SK-N-SH treated with all-trans-retinoic acid at 6 μM for 48 hours (cell line): ENCODE results near the gene SHE.

ENCODE experiments used
- ATAC-seq: fragments of 200-7000 bp; cut with Tn5 transposase; 3 replicates; pipeline ENCODE4 v1.9.1; 2020; ENCODE audit warnings: mild to moderate bottlenecking, moderate library complexity
- ARNTL ChIP-seq: fragments of 450-650 bp; formaldehyde crosslinking; IDR thresholded peaks from 2 replicates; pipeline ENCODE4 v1.5.0; 2020; ENCODE audit warnings: low read depth, mild to moderate bottlenecking, moderate library complexity, borderline replicate concordance
- BACH2 ChIP-seq: fragments of 250-450 bp; sonication (Bioruptor Pico); IDR thresholded peaks from 2 replicates; pipeline ENCODE4 v1.9.0; 2021; ENCODE audit warnings: mild to moderate bottlenecking, borderline replicate concordance
- CSDC2 ChIP-seq: fragments of 250-450 bp; sonication (Bioruptor Pico); IDR thresholded peaks from 2 replicates; pipeline ENCODE4 v1.5.0; 2020; ENCODE audit warnings: mild to moderate bottlenecking, moderate library complexity
- ESRRG ChIP-seq: fragments of 250-450 bp; sonication (Bioruptor Pico); IDR thresholded peaks from 2 replicates; pipeline ENCODE4 v1.6.1; 2021; ENCODE audit warnings: mild to moderate bottlenecking
- GLIS3 ChIP-seq: fragments of 250-450 bp; sonication (Bioruptor Pico); IDR thresholded peaks from 2 replicates; pipeline ENCODE4 v1.5.0; 2020; ENCODE audit warnings: mild to moderate bottlenecking, moderate library complexity
- ISL1 ChIP-seq: fragments of 250-450 bp; sonication (Bioruptor Pico); IDR thresholded peaks from 2 replicates; pipeline ENCODE4 v2.1.2; 2022; ENCODE audit warnings: mild to moderate bottlenecking, moderate library complexity
- OSR1 ChIP-seq: fragments of 250-450 bp; sonication (Bioruptor Pico); IDR thresholded peaks from 2 replicates; pipeline ENCODE4 v1.8.0; 2022; ENCODE audit warnings: moderate library complexity, mild to moderate bottlenecking, inconsistent platforms
- PPARA ChIP-seq: fragments of 250-450 bp; sonication (Bioruptor Pico); IDR thresholded peaks from 2 replicates; pipeline ENCODE4 v1.5.0; 2020; ENCODE audit warnings: mild to moderate bottlenecking, borderline replicate concordance
- RARB ChIP-seq: fragments of 250-450 bp; sonication (Bioruptor Pico); IDR thresholded peaks from 2 replicates; pipeline ENCODE4 v1.8.0; 2021; ENCODE audit warnings: mild to moderate bottlenecking, moderate library complexity
- SNAI2 ChIP-seq: fragments of 250-450 bp; sonication (Bioruptor Pico); IDR thresholded peaks from 2 replicates; pipeline ENCODE4 v1.5.0; 2020; ENCODE audit warnings: mild to moderate bottlenecking, moderate library complexity
- TCF4 ChIP-seq: fragments of 250-450 bp; sonication (Bioruptor Pico); IDR thresholded peaks from 2 replicates; pipeline ENCODE4 v1.8.0; 2021; ENCODE audit warnings: mild to moderate bottlenecking, moderate library complexity, borderline replicate concordance
- TOX ChIP-seq: fragments of 250-450 bp; sonication (Bioruptor Pico); IDR thresholded peaks from 2 replicates; pipeline ENCODE4 v1.8.0; 2021; ENCODE audit warnings: mild to moderate bottlenecking, moderate library complexity, borderline replicate concordance
- ZC3H10 ChIP-seq: fragments of 250-450 bp; sonication (Bioruptor Pico); IDR thresholded peaks from 2 replicates; pipeline ENCODE4 v1.5.1; 2021; ENCODE audit warnings: mild to moderate bottlenecking, moderate library complexity
- ZFP3 ChIP-seq: fragments of 250-450 bp; sonication (Bioruptor Pico); IDR thresholded peaks from 2 replicates; pipeline ENCODE4 v1.5.0; 2020; ENCODE audit warnings: mild to moderate bottlenecking, moderate library complexity
- ZFP30 ChIP-seq: fragments of 450-650 bp; formaldehyde crosslinking; IDR thresholded peaks from 2 replicates; pipeline ENCODE4 v1.5.0; 2022; ENCODE audit warnings: mild to moderate bottlenecking, moderate library complexity
- ZNF565 ChIP-seq: fragments of 450-650 bp; formaldehyde crosslinking; conservative IDR thresholded peaks from 2 replicates; pipeline ENCODE4 v1.5.0; 2020; ENCODE audit warnings: low read depth, mild to moderate bottlenecking, moderate library complexity
- ZNF70 ChIP-seq: fragments of 450-650 bp; formaldehyde crosslinking; IDR thresholded peaks from 2 replicates; pipeline ENCODE4 v1.5.0; 2020; ENCODE audit warnings: mild to moderate bottlenecking, moderate library complexity
- ZNF8 ChIP-seq: fragments of 450-650 bp; formaldehyde crosslinking; IDR thresholded peaks from 2 replicates; pipeline ENCODE4 v1.5.0; 2020; ENCODE audit warnings: mild to moderate bottlenecking, moderate library complexity
- TF ChIP-seq, protein P1 (sequence below): fragments of 250-450 bp; sonication (Bioruptor Pico); IDR thresholded peaks from 2 replicates; pipeline ENCODE4 v1.5.1; 2021; ENCODE audit warnings: mild to moderate bottlenecking, moderate library complexity
- TF ChIP-seq, protein P2 (sequence below): fragments of 250-450 bp; sonication (Bioruptor Pico); IDR thresholded peaks from 2 replicates; pipeline ENCODE4 v1.5.1; 2020; ENCODE audit warnings: low read depth, mild to moderate bottlenecking, moderate library complexity
- TF ChIP-seq, protein P3 (sequence below): fragments of 250-450 bp; sonication (Bioruptor Pico); IDR thresholded peaks from 2 replicates; pipeline ENCODE4 v1.8.0; 2020; ENCODE audit warnings: mild to moderate bottlenecking, moderate library complexity, borderline replicate concordance
- TF ChIP-seq, protein P4 (sequence below): fragments of 250-450 bp; sonication (Bioruptor Pico); IDR thresholded peaks from 2 replicates; pipeline ENCODE4 v1.5.0; 2020; ENCODE audit warnings: mild to moderate bottlenecking, moderate library complexity
- TF ChIP-seq, protein P5 (sequence below): fragments of 250-450 bp; sonication (Bioruptor Pico); IDR thresholded peaks from 2 replicates; pipeline ENCODE4 v1.8.0; 2021; ENCODE audit warnings: low read depth, mild to moderate bottlenecking, moderate library complexity, borderline replicate concordance

The SHE gene

DNA sequence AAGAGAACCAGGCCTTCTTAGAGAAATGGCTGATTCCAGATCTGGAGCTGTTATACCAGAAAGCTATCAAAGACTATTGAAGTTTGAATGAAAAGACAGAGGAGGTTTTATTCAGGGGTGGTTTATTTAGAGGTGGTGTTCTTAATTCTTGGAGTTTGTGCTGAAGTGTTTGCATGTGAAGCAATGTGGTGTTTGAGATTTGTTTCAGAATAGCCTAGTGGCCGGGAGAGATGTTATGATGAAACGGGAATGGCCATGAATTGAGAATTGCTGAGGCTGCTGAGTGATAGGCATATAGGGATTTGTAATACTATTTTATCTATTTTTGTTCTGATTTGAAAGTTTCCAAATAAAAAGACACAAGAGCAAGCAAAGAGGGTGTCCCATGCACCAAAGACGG is 10.5 kb upstream of the SHE start:
- TF ChIP-seq TOX (CRISPR knock-in tag) (no peak), BACH2 (CRISPR knock-in tag) (no peak), PPARA (CRISPR knock-in tag) (no peak), OSR1 (CRISPR knock-in tag) (no peak), ZC3H10 (CRISPR knock-in tag) (no peak), TCF4 (CRISPR knock-in tag) (no peak), ZFP3 (no peak), ARNTL (CRISPR knock-in tag) (no peak), ZNF70 (CRISPR knock-in tag) (no peak), ZFP30 (CRISPR knock-in tag) (no peak), RARB (CRISPR knock-in tag) (no peak), GLIS3 (CRISPR knock-in tag) (no peak), ZNF565 (CRISPR knock-in tag) (no peak), SNAI2 (CRISPR knock-in tag) (no peak), ZNF8 (CRISPR knock-in tag) (no peak)
- TF ChIP-seq, protein P1, sequence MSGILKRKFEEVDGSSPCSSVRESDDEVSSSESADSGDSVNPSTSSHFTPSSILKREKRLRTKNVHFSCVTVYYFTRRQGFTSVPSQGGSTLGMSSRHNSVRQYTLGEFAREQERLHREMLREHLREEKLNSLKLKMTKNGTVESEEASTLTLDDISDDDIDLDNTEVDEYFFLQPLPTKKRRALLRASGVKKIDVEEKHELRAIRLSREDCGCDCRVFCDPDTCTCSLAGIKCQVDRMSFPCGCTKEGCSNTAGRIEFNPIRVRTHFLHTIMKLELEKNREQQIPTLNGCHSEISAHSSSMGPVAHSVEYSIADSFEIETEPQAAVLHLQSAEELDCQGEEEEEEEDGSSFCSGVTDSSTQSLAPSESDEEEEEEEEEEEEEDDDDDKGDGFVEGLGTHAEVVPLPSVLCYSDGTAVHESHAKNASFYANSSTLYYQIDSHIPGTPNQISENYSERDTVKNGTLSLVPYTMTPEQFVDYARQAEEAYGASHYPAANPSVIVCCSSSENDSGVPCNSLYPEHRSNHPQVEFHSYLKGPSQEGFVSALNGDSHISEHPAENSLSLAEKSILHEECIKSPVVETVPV (CRISPR knock-in tag): no peak
- TF ChIP-seq, protein P2, sequence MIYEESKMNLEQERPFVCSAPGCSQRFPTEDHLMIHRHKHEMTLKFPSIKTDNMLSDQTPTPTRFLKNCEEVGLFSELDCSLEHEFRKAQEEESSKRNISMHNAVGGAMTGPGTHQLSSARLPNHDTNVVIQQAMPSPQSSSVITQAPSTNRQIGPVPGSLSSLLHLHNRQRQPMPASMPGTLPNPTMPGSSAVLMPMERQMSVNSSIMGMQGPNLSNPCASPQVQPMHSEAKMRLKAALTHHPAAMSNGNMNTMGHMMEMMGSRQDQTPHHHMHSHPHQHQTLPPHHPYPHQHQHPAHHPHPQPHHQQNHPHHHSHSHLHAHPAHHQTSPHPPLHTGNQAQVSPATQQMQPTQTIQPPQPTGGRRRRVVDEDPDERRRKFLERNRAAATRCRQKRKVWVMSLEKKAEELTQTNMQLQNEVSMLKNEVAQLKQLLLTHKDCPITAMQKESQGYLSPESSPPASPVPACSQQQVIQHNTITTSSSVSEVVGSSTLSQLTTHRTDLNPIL: no peak
- TF ChIP-seq, protein P3, sequence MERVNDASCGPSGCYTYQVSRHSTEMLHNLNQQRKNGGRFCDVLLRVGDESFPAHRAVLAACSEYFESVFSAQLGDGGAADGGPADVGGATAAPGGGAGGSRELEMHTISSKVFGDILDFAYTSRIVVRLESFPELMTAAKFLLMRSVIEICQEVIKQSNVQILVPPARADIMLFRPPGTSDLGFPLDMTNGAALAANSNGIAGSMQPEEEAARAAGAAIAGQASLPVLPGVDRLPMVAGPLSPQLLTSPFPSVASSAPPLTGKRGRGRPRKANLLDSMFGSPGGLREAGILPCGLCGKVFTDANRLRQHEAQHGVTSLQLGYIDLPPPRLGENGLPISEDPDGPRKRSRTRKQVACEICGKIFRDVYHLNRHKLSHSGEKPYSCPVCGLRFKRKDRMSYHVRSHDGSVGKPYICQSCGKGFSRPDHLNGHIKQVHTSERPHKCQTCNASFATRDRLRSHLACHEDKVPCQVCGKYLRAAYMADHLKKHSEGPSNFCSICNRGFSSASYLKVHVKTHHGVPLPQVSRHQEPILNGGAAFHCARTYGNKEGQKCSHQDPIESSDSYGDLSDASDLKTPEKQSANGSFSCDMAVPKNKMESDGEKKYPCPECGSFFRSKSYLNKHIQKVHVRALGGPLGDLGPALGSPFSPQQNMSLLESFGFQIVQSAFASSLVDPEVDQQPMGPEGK (CRISPR knock-in tag): no peak
- ATAC-seq: no peak

DNA sequence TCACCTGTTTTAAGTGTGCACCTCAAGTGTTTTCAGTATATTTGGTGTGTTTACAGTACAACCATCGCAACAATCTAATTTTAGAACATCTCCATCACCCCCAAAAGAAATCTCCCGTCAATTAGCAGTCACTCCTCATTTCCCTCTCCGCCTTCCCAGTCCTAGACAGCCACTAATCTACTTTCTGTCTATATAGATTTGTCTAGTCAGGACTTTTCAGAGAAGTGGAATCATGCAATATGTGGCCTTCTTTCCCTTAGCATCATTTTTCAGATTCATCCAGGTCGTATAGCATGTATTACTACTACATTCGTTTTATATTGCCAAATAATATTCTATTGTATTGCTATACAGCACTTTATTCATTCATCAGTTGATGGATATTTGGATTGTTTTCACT is 1.7 kb upstream of the SHE start:
- TF ChIP-seq ARNTL (CRISPR knock-in tag) (no peak), ISL1 (no peak), ESRRG (no peak), TOX (CRISPR knock-in tag) (no peak), GLIS3 (CRISPR knock-in tag) (no peak), TCF4 (CRISPR knock-in tag) (no peak), PPARA (CRISPR knock-in tag) (no peak), ZNF70 (CRISPR knock-in tag) (no peak), ZFP3 (no peak), OSR1 (CRISPR knock-in tag) (no peak), ZFP30 (CRISPR knock-in tag) (no peak), SNAI2 (CRISPR knock-in tag) (no peak), RARB (CRISPR knock-in tag) (no peak), ZC3H10 (CRISPR knock-in tag) (no peak), BACH2 (CRISPR knock-in tag) (no peak)
- TF ChIP-seq, protein P3 (CRISPR knock-in tag): no peak
- TF ChIP-seq, protein P4, sequence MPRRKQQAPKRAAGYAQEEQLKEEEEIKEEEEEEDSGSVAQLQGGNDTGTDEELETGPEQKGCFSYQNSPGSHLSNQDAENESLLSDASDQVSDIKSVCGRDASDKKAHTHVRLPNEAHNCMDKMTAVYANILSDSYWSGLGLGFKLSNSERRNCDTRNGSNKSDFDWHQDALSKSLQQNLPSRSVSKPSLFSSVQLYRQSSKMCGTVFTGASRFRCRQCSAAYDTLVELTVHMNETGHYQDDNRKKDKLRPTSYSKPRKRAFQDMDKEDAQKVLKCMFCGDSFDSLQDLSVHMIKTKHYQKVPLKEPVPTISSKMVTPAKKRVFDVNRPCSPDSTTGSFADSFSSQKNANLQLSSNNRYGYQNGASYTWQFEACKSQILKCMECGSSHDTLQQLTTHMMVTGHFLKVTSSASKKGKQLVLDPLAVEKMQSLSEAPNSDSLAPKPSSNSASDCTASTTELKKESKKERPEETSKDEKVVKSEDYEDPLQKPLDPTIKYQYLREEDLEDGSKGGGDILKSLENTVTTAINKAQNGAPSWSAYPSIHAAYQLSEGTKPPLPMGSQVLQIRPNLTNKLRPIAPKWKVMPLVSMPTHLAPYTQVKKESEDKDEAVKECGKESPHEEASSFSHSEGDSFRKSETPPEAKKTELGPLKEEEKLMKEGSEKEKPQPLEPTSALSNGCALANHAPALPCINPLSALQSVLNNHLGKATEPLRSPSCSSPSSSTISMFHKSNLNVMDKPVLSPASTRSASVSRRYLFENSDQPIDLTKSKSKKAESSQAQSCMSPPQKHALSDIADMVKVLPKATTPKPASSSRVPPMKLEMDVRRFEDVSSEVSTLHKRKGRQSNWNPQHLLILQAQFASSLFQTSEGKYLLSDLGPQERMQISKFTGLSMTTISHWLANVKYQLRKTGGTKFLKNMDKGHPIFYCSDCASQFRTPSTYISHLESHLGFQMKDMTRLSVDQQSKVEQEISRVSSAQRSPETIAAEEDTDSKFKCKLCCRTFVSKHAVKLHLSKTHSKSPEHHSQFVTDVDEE (CRISPR knock-in tag): no peak
- no peak for ATAC-seq

DNA sequence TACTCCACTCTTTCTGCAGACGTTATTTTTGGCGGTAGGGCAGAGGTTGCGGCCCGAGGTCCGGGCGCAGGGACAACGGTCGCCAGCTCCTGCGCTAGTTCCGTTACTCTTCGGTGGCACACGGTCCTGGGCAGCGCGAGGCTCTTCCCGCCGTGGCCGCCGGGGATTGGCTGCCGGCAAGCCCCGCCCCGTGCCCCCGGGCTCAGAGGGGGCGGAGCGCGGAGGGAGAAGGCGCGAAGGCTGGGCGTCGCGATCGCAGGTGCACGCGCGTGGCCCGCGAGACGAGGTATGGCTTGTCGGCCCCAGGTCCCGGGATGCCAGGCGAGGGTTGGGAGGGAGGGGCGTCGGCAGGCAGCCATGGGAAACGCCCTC is 518 bp upstream of the SHE start:
- ATAC-seq: no peak
- TF ChIP-seq ESRRG: no peak
- TF ChIP-seq, protein P2: no peak
- TF ChIP-seq, protein P5, sequence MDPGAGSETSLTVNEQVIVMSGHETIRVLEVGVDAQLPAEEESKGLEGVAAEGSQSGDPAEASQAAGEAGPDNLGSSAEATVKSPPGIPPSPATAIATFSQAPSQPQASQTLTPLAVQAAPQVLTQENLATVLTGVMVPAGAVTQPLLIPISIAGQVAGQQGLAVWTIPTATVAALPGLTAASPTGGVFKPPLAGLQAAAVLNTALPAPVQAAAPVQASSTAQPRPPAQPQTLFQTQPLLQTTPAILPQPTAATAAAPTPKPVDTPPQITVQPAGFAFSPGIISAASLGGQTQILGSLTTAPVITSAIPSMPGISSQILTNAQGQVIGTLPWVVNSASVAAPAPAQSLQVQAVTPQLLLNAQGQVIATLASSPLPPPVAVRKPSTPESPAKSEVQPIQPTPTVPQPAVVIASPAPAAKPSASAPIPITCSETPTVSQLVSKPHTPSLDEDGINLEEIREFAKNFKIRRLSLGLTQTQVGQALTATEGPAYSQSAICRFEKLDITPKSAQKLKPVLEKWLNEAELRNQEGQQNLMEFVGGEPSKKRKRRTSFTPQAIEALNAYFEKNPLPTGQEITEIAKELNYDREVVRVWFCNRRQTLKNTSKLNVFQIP (CRISPR knock-in tag): no peak
- TF ChIP-seq ISL1: no peak
- no peak for TF ChIP-seq ZFP30 (CRISPR knock-in tag)
- no peak for TF ChIP-seq OSR1 (CRISPR knock-in tag)
- TF ChIP-seq ZFP3: no peak
- no peak for TF ChIP-seq ZNF8 (CRISPR knock-in tag)
- no peak for TF ChIP-seq CSDC2 (CRISPR knock-in tag)
- no peak for TF ChIP-seq GLIS3 (CRISPR knock-in tag)
